ENCODE results near the gene GJB3. TPM values are rescaled to one million over a fixed set of nuclear protein-coding genes. Genes with fewer than 3 reads are reported as not detected.

GJB3 gene
- polyA plus RNA-seq, 6 donors from 2014 or later, result not detected

DNA sequence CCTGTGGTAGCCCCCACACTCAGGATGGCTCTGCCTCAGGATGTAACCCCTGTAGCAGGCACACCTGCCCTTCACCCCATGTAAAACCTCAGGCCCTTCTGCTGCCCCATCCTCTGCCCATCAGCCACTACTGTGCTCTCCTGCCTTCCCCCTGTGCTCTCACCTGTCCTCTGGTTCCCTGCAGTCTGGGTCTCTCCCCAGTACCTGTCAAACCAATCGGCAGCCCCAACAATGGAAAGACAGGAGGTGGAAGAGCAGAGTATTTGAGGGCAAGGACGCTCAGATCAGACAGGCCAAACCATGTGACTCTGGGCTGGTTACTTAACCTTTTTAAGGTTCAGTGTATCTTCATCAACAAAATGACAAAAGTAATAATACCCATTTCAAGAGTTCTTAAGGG, 47.6 kb downstream of the GJB3 start:
- Mint-ChIP-seq H3K36me3 (no peaks in the 10 kb centered on the region), H3K4me3 (peak overlapping the region in 1 of 8 donors; percentile 41), H3K27ac (peak overlapping the region in 1 of 6 donors; percentile 17), H3K27me3 (no peaks in the 10 kb centered on the region), H3K4me1 (peaks cover 3 to 7% (median 4%) of the 10 kb centered on the region in 3 donors), H3K9me3 (peaks cover 0 to 3% (median 0%) of the 10 kb centered on the region in 7 donors)
- DNase-seq (no peak), ATAC-seq (ENCODE audit: low read depth in 2 of 2) (no peak)

DNA sequence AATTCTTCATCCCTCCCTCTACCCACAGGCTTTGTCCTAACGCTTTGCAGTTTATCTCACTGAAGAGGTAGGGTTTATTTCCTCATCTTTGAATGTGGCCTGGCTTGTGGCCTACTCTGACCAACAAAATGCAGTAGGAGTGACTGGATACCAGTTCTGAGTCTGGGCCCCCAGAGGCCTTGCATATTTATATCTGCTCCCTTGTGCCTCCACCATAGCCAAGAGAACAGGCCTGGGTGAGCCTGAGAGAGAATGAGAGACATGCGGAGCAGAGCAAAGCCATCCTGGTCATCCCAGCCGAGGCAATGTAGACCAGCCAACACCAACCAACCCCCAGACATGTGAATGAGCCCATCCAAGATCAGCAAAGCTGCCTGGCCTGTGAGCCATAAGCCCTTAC, 48.2 kb downstream of the GJB3 start:
- no peak overlapping the region for H3K27ac Mint-ChIP-seq
- peaks cover 3 to 7% (median 4%) of the 10 kb centered on the region in 3 donors for H3K4me1 Mint-ChIP-seq
- no peaks in the 10 kb centered on the region for H3K27me3 Mint-ChIP-seq
- no peaks in the 10 kb centered on the region for H3K36me3 Mint-ChIP-seq
- DNase-seq, result no peak
- H3K4me3 Mint-ChIP-seq, result no peak overlapping the region
- no peaks in the 10 kb centered on the region for H3K9me3 Mint-ChIP-seq
- ATAC-seq (ENCODE audit: low read depth in 2 of 2), result no peak

DNA sequence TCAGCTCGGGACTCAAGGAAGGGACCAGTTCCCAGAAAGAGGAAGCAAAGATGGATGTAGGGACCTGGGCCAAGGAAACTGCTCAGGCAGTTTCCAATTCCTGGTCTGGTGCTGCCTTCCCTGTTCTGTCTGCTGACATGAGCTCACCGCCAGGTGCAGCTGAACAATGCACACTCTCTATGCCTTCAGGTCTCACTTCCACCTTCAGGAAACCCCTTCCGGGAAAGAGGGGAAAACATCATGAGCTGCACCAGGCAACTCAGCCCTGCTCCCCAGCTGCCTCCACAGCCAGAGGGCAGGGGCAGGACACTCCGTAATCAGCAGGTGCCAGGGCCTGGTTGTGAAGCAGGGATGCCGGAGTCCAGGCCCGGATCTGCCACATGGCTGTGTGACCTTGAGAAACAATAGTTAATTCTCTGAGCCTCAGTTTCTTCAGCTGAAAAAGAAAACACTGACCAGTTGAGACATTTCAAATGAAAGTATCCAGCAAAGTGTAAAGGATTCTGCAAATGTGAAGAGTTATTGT, 50.8 kb downstream of the GJB3 start:
- no peak for ATAC-seq (ENCODE audit: low read depth in 2 of 2)
- no peaks in the 10 kb centered on the region for H3K27me3 Mint-ChIP-seq
- H3K4me1 Mint-ChIP-seq, result peaks cover 3 to 4% (median 4%) of the 10 kb centered on the region in 3 donors
- H3K27ac Mint-ChIP-seq, result no peak overlapping the region
- H3K9me3 Mint-ChIP-seq, result no peaks in the 10 kb centered on the region
- DNase-seq, result no peak
- no peaks in the 10 kb centered on the region for H3K36me3 Mint-ChIP-seq
- no peak overlapping the region for H3K4me3 Mint-ChIP-seq

DNA sequence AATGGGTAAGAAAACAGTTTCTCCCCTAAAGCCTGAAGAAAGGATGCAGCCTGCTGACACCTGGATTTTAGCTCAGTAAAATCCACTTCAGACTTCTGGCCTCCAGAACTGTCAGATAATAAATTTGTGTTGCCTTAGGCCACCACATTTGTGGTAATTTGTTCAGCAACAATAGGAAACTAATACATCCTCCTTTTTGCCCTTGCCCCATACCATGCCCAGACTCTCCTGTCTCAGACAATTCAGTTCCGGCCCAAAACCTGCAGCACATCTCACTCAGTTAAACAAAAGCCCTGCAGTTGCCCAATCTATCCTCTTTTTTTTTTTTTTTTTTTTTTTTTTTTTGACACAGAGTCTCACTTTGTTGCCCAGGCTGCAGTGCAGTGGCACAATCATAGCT, 52.7 kb downstream of the GJB3 start:
- DNase-seq (no peak), ATAC-seq (ENCODE audit: low read depth in 2 of 2) (no peak)
- Mint-ChIP-seq H3K27ac (no peak overlapping the region), H3K36me3 (no peaks in the 10 kb centered on the region), H3K9me3 (no peaks in the 10 kb centered on the region), H3K4me1 (peaks cover 0 to 3% (median 1%) of the 10 kb centered on the region in 3 donors), H3K27me3 (no peaks in the 10 kb centered on the region), H3K4me3 (no peak overlapping the region)

Other genes starting within 250 kb of the GJB3 start
- gene GJB5, start 26.2 kb upstream of the GJB3 start, polyA plus RNA-seq (ENCODE audit: low read depth in 6 of 6), result not detected
- not detected for gene GJB4, start 21.5 kb upstream of the GJB3 start, polyA plus RNA-seq (ENCODE audit: low read depth in 6 of 6)
- not detected for gene GJA4, start 11.8 kb downstream of the GJB3 start, polyA plus RNA-seq (ENCODE audit: low read depth in 6 of 6)
- gene SMIM12, start 78.5 kb downstream of the GJB3 start, polyA plus RNA-seq (ENCODE audit: low read depth in 6 of 6), result 100 to 1,000 TPM in 1 of 6 donors, 10 to 100 TPM in 5; 66.8 to 124 (median 73.1) TPM
- 1 to 10 TPM in 1 of 6 donors, under 1 TPM in 4, not detected in 1; 0.25 to 1.4 (median 0.41) TPM for gene DLGAP3, start 148.4 kb downstream of the GJB3 start, polyA plus RNA-seq (ENCODE audit: low read depth in 6 of 6)
- gene TMEM35B, start 204.1 kb downstream of the GJB3 start, polyA plus RNA-seq (ENCODE audit: low read depth in 6 of 6), result 10 to 100 TPM; 36.0 to 89.6 (median 77.9) TPM

All from naive B cell (primary cell).